Measurements from ENCODE around the gene GRID2IP. TPM values are rescaled to one million over a fixed set of nuclear protein-coding genes. Genes with fewer than 3 reads are reported as not detected.

The GRID2IP gene
- total RNA-seq, 1 donor from 2014 or later = 0.43 TPM

- Mint-ChIP-seq H3K4me3 (no peak overlapping the region), H3K4me1 (ENCODE audit: unreplicated experiment) (no peaks in the 10 kb centered on the region), H3K27ac (no peak overlapping the region), H3K36me3 (no peaks in the 10 kb centered on the region), H3K9me3 (no peaks in the 10 kb centered on the region), H3K27me3 (peaks cover 13% of the 10 kb centered on the region)
- no peak for TF ChIP-seq CTCF (conservative IDR thresholded peaks at IDR 0.05)
- DNase-seq (ENCODE audit: extremely low spot score, unreplicated experiment) = no peak
These were observed 42.7 kb downstream of the GRID2IP start for GRCh38 chr7:6508539-6508938.

GRCh38 chr7:6507906-6508305, 43.4 kb downstream of the GRID2IP start:
- no peak for TF ChIP-seq CTCF (conservative IDR thresholded peaks at IDR 0.05)
- Mint-ChIP-seq H3K4me1 (ENCODE audit: unreplicated experiment) (no peaks in the 10 kb centered on the region), H3K9me3 (no peaks in the 10 kb centered on the region), H3K27ac (no peak overlapping the region), H3K36me3 (no peaks in the 10 kb centered on the region), H3K4me3 (no peak overlapping the region), H3K27me3 (peaks cover 13% of the 10 kb centered on the region)
- no peak for DNase-seq (ENCODE audit: extremely low spot score, unreplicated experiment)

- H3K4me3 Mint-ChIP-seq = no peak overlapping the region
- TF ChIP-seq CTCF (conservative IDR thresholded peaks at IDR 0.05) = no peak
- no peaks in the 10 kb centered on the region for H3K9me3 Mint-ChIP-seq
- peaks cover 13% of the 10 kb centered on the region for H3K27me3 Mint-ChIP-seq
- no peaks in the 10 kb centered on the region for H3K36me3 Mint-ChIP-seq
- H3K4me1 Mint-ChIP-seq (ENCODE audit: unreplicated experiment) = no peaks in the 10 kb centered on the region
- H3K27ac Mint-ChIP-seq = no peak overlapping the region
- no peak for DNase-seq (ENCODE audit: extremely low spot score, unreplicated experiment)
These were observed 45.3 kb downstream of the GRID2IP start for GRCh38 chr7:6505685-6506559.

GRCh38 chr7:6504996-6505395, 46.3 kb downstream of the GRID2IP start:
- no peak for DNase-seq (ENCODE audit: extremely low spot score, unreplicated experiment)
- Mint-ChIP-seq H3K4me3 (peak overlapping the region; percentile 92), H3K27ac (peak overlapping the region; percentile 96), H3K27me3 (peaks cover 13% of the 10 kb centered on the region), H3K4me1 (ENCODE audit: unreplicated experiment) (no peaks in the 10 kb centered on the region), H3K36me3 (no peaks in the 10 kb centered on the region), H3K9me3 (no peaks in the 10 kb centered on the region)
- TF ChIP-seq CTCF (conservative IDR thresholded peaks at IDR 0.05) = no peak

- Mint-ChIP-seq H3K9me3 (no peaks in the 10 kb centered on the region), H3K4me3 (peak overlapping the region; percentile 71), H3K36me3 (no peaks in the 10 kb centered on the region), H3K27ac (no peak overlapping the region), H3K27me3 (peaks cover 13% of the 10 kb centered on the region), H3K4me1 (ENCODE audit: unreplicated experiment) (no peaks in the 10 kb centered on the region)
- TF ChIP-seq CTCF (conservative IDR thresholded peaks at IDR 0.05) = no peak
- no peak for DNase-seq (ENCODE audit: extremely low spot score, unreplicated experiment)
These were observed 48.4 kb downstream of the GRID2IP start for GRCh38 chr7:6502886-6503285.

Data from type B pancreatic cell (in vitro differentiated cells).